ENCODE data around the gene PTPA. TPM values are rescaled to one million over a fixed set of nuclear protein-coding genes. Genes with fewer than 3 reads are reported as not detected.

PTPA gene
- total RNA-seq, 1 experiment from 2014 or later: 91.8 TPM

- Mint-ChIP-seq H3K4me3 (ENCODE audit: unreplicated experiment) (no peak overlapping the region), H3K36me3 (ENCODE audit: insufficient read depth, unreplicated experiment) (peaks cover 23% of the 10 kb centered on the region), H3K4me1 (ENCODE audit: insufficient read depth, unreplicated experiment) (no peaks in the 10 kb centered on the region), H3K27me3 (ENCODE audit: insufficient read depth, unreplicated experiment) (no peaks in the 10 kb centered on the region), H3K9me3 (ENCODE audit: unreplicated experiment) (no peaks in the 10 kb centered on the region), H3K27ac (ENCODE audit: low read depth, unreplicated experiment) (no peak overlapping the region)
- intact Hi-C loops (cut with micrococcal nuclease): no loop called here
- BruUV-seq (replicated peaks): no TSS peak
- DNase-seq (ENCODE audit: unreplicated experiment): no peak
- POLR2A ChIA-PET: interaction anchor here (0.7 kb wide), 1 partner anchor 948 kb away, joined by 3 read pairs; no protein-coding TSS in a partner anchor
- CTCF ChIA-PET: interaction anchor here (0.6 to 3.4 kb wide), 6 partner anchors 9 to 630 kb away, joined by 3 to 22 read pairs (median 3); no protein-coding TSS in a partner anchor
- no peak for TF ChIP-seq CTCF (IDR thresholded peaks at IDR 0.05; ENCODE audit: unreplicated experiment)
Measured at GRCh38 chr9:129151469-129151868, 40.3 kb downstream of the PTPA start.

- ChIA-PET CTCF (interaction anchor here (0.5 to 0.7 kb wide), 3 partner anchors 20 to 466 kb away, joined by 3 to 5 read pairs (median 3); partner anchors contain the start of gene C9orf50), POLR2A (interaction anchor here (0.6 kb wide), 1 partner anchor 1559 kb away, joined by 3 read pairs; no protein-coding TSS in a partner anchor)
- H3K36me3 Mint-ChIP-seq (ENCODE audit: insufficient read depth, unreplicated experiment): peaks cover 13% of the 10 kb centered on the region
- intact Hi-C loops (cut with micrococcal nuclease): no loop called here
- no peak for DNase-seq (ENCODE audit: unreplicated experiment)
- no peak for TF ChIP-seq CTCF (IDR thresholded peaks at IDR 0.05; ENCODE audit: unreplicated experiment)
- no peaks in the 10 kb centered on the region for H3K9me3 Mint-ChIP-seq (ENCODE audit: unreplicated experiment)
- no peak overlapping the region for H3K27ac Mint-ChIP-seq (ENCODE audit: low read depth, unreplicated experiment)
- BruUV-seq (replicated peaks): no TSS peak
- no peak overlapping the region for H3K4me3 Mint-ChIP-seq (ENCODE audit: unreplicated experiment)
- no peaks in the 10 kb centered on the region for H3K4me1 Mint-ChIP-seq (ENCODE audit: insufficient read depth, unreplicated experiment)
- H3K27me3 Mint-ChIP-seq (ENCODE audit: insufficient read depth, unreplicated experiment): no peaks in the 10 kb centered on the region
Measured at GRCh38 chr9:129154866-129155477, 43.8 kb downstream of the PTPA start.

GRCh38 chr9:129156163-129156562 is 44.9 kb downstream of the PTPA start:
- no peak overlapping the region for H3K4me3 Mint-ChIP-seq (ENCODE audit: unreplicated experiment)
- POLR2A ChIA-PET: no interaction called here

More at GRCh38 chr9:129156163-129156562, 44.9 kb downstream of the PTPA start:
- no TSS peak for BruUV-seq (replicated peaks)
- CTCF ChIA-PET: interaction anchor here (0.5 kb wide), 1 partner anchor 455 kb away, joined by 5 read pairs; no protein-coding TSS in a partner anchor
- TF ChIP-seq CTCF (IDR thresholded peaks at IDR 0.05; ENCODE audit: unreplicated experiment): no peak
- no peaks in the 10 kb centered on the region for H3K27me3 Mint-ChIP-seq (ENCODE audit: insufficient read depth, unreplicated experiment)
- no peak for DNase-seq (ENCODE audit: unreplicated experiment)
- peaks cover 2% of the 10 kb centered on the region for H3K9me3 Mint-ChIP-seq (ENCODE audit: unreplicated experiment)
- no peaks in the 10 kb centered on the region for H3K4me1 Mint-ChIP-seq (ENCODE audit: insufficient read depth, unreplicated experiment)
- H3K27ac Mint-ChIP-seq (ENCODE audit: low read depth, unreplicated experiment): no peak overlapping the region
- intact Hi-C loops (cut with micrococcal nuclease): no loop called here
- H3K36me3 Mint-ChIP-seq (ENCODE audit: insufficient read depth, unreplicated experiment): peaks cover 7% of the 10 kb centered on the region
